GM19468 (cell line): ENCODE measurements around the gene PDK2.

Source experiments
- ATAC-seq: cut with Tn5 transposase; IDR thresholded peaks from one replicate; pipeline ENCODE4 v1.9.1; 2021; ENCODE audit warnings: mild to moderate bottlenecking, moderate library complexity, moderate number of reproducible peaks; ENCODE audit not compliant: unreplicated experiment; ENCODE audit errors: extremely low read depth

PDK2 gene

DNA sequence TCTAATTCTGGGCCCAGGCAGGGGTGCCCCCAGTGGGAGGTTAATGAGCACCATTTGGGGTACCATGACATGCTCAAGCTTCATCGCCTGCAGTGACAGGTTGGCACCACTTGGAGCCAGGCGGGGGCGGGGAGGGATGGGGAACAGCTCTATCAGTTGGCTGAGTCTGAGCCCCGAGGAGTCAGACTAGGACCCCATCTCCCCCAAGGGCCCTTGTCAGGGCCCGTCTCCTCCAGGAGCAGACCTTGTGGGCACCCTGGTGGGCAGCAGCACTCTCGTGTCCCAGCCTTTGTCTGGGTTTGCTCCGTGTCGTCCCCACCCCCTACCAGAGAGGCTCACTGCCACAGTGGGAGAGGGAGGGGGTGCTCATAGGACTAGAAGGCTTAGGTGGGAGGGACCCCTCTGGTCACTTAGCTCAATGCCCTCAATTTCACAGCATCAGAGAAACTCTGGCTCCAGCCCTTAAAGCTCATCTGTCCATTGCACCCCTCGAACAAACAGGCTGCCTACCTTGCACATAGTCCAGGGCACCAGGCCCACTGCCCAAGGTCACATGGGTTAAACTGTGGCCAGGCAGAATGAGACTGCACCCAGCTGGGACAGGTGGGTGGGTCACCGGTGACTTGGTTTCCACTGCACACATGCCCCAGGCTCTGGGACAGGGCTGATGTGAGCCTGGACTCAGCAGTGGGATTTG lies 51.2 kb downstream of the PDK2 start:
- no peak for ATAC-seq

DNA sequence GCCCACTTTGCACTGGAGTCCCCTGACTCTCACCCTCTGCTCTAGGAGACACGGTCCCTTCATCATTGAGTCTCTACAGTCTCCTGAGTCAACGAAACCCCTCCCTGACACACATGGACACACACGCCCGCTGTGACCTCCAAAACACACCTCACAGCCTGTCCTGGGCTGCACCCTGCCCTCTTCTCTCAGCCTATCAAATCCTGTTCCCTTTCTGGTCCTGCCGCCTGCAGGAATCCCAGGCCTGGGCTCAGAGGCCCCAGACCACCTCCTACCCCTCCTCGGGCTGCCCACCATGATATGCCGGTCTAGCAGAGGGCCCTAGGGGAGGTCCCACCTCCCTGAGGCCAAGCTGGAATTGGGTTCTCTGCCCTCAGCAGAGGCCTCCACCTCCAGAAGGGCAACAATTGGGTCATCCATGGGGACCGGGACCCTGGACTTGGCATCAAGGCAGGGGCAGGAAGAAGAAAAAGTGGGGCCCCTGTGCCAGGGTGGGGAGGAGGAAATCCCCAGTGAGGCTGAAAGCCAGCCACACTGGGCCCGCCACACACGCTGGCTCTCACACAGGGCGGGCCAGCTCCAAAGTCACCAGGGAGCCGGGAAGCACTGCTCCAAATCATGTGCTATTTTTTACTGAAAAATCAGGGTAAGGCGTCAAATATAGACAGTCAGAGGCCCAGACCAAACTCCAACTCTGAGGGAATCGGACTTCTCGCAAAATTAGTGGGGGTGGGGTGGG lies 51.9 kb downstream of the PDK2 start:
- ATAC-seq: no peak

DNA sequence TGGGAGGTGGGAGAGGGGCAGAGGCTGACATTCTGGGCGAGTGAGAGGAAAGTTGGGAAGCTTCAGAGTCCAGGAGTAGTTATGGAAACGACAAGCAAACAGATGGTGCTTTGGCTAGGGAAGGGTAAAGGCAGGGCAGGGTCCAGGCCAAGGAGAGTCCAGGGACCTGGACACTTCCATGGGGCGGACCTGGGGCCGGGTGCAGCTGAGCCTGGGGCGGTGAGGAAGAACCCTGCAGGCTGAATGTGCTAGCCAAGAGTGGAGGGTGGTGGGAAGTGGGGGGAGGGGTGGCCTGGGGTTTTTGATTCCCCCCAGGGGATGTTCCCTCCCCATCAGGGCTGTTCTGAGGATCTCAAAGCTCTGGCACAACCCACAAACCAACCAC lies 52.7 kb downstream of the PDK2 start:
- ATAC-seq: no peak

DNA sequence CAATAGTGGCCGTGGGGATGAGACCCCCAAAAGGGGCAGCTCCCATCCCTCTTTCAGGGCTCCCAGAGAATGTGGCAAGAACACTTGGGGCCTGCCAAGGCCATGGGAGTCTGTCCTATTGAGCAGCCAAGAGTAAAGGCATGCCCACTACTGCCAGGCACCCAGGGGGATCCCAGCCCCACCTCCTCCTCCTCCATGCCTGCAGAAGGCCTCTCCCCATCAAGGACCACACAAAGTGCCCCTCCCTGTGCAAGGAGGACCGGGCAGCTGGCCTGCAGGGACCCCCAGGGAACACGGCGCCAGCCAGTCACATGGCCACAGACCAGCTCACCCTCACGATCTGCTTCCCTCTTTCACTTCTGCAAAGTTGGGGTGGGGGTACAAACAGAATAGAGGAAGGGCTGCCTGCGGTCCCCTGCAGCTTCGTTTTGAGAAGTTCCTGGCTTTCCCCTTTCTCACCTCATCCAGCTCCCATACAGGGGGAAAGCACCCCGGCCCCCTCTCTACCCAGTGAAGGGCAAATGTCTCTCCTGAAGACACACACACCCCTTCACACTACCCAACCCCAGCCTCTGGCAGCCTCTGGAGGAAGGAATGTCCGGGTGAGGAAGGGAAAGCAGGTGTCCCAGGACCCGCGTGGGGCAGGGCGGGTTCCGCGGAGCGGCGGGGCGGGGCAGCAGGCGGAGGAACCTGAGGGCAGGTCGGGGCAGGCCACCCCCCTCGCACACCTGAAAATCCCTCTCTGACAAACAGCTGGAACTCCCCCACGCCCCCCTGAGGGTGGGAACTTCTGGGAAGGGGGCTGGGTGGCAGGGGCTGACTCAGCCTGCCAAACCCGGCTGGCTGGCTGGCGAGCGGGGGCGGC lies 53.3 kb downstream of the PDK2 start:
- ATAC-seq: no peak

DNA sequence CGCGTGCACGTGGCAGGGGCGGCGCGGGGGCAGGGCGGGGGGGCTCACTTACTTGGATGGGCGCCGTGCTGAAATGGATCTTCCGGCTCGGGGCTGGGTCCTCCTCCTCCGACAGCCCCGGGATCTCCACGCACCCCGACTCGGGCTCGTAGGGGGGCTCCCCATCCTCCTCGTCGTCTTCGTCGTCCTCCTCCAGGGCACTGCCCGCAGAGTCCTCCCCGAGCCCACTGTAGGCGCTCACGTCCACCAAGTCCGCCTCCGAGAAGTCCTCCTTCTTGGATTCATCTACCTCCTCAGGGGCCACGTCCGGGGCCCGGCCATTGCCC lies 53.9 kb downstream of the PDK2 start:
- no peak for ATAC-seq

DNA sequence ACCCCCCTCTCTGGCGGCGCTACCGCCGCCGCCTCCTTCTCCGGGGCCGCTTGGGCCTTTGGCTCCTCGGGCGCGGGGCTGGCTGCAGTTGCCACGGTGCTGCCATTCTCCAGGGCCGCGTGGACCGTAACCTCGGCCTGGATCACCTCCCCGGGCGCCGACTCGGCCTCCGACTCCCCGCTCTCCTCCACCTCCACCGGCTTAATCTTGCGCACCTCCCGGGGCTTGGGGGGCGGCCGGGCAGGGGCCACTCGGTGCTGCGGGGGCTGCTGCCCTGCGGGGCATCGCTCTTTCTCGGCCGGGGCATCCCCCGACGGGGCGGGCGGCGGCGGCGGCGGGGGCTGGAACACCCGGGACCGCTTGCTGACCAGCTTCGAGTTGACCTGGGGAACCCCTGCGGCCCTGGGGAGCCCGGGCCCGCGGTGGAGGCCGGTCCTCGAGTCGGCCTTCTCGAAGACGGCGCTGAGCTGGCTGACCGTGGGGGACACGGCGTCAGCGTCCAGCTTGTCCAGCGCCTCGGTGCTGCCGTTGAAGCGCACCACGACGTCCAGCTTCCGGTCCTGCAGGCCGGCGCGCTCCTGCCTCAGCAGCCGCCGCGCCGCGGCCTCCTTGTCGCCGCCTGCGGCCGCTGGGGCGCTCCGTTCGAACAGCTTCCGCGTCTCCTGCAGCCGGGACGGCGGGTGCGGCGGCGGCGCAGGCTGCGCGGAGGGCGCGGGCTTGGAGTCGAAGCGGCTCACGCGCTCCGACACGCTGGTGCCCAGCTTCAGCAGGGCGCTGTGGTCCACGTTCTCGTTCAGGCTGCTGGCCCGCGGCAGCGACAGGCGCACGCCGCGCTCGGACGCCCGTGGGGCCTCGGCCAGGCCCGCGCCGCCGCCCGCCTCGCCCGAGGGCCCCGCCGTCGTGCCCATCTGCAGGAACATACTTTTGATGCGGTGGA lies 54.5 kb downstream of the PDK2 start:
- ATAC-seq: no peak

DNA sequence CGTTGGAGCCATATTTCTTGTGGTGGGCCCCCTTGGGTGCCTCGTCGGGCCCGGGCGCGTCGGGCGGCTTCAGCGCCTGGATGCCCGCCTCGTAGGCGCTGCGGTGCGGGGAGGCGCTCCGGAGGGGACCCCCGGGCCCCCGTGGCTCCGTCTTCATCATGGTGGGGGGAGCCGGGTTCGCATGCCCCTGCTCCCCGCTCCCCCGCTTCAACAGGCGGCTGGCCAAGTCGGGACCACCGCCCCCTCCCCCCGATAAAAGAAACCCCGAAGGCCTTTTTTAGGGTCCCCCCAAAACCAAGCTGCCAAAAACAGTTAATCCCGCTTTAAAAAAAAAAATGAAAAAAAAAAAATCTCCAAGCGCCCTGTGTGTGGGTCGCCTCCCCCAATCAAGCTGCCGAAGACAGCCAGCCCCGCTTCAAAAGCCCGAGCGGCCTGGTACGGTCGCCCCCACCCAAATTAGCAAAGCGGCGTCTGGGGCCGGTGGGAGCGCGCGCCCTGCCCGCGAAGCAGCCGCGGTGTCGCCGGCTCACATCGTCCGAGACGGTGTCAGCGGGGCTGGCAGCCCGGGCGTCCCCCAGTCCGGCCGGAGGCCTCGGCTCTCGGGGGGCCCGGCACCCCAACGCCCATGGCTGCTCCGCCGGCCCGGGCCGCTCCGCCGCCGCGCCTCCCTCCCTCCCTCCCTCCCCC lies 55.3 kb downstream of the PDK2 start, which contains the start of gene PPP1R9B:
Gene PPP1R9B (minus strand): TSS at position 324 of the 687 bp plus-strand sequence. CDS start 164 bp downstream, at position 160.
- ATAC-seq: no peak

DNA sequence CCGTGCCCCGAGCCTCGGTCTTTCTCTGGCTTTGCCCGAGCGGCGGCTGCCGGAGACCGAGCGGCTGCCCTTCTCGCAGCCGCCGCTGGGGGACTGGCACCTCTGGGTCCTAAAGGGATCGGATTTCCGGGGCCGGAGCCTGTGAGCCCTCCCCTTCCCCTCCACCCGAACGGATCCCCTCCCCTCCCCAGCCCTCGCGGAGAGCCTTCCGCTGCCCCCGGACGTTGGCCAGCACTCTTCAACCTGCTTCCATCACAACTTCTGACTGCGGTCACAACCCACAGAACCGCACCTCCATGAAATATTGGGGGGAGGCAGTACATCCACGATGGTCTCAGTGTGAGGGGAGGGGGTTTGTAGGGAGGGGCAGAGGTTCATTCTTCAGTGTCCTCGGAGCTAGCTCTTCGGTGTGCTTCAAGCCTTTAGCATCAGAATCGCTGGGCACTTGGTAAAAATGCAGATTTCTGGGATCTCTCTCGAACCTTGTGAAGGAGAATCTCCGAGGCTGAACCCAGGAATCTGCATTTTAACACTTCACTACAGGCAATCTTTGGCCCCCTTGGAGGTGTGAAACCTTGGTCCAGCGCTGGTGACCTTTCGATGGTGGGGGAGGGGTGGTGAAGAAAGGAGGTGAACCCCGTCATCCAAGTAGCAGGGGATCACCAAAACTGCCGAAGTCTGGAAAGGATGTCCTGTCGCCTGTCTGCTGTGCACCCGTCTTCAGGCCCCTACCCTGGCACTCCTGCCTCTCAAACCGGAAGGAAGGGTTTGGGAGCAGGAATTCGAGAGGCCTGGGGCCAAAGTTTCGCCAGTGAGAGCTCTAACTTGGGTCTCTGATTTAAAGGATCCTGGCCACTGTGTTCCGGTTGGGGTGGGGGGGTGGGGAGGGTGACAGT lies 56.1 kb downstream of the PDK2 start:
- ATAC-seq: no peak

DNA sequence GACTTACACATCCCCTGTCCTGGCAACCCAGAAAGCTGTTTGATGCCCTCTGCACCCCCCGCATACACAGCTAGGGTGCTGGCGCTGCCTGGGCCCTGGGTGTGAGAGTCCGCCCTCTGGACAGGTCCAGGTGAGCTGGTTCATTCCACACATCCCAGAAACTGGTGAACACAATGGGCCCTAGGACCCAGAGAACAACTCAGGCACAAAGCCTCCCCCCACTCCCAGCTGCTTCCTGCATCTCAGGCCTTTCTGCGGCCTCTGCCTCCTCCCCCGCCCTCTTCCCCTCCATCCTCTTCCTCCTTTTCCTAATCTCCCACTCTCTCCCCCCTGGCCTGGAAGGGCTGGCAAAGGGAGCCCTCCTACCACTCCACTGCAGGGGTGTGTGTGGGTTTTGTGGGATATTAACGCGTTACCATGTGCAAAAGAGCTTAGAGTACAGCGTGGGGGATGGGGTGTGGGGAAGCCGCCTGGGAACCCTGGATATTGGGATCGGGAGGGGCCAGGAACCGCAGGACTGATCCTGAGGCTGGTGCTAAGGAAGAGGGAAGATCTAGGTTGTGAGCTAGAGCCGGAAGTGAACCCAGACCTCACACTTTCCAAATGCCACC lies 56.9 kb downstream of the PDK2 start:
- ATAC-seq: no peak

DNA sequence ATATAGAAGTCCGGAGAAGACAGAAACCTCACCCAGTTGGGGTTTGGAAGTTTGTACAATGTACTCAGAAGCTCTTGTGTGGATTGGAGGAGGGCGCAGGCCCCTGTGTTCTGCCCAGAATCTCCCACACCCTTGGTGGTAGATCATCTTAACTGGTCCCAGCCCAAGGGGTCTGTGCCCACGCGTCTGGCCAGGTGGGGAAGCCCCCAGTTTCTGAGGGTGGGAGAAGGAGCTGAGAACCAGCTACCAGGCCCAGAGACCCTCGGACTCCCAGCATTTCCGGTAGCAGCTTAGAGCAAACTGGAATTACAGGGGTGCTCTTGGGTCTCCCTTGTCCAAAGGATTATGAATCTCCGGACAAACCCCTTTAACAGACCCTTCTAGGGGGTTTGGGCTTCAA lies 57.6 kb downstream of the PDK2 start:
- ATAC-seq: no peak

DNA sequence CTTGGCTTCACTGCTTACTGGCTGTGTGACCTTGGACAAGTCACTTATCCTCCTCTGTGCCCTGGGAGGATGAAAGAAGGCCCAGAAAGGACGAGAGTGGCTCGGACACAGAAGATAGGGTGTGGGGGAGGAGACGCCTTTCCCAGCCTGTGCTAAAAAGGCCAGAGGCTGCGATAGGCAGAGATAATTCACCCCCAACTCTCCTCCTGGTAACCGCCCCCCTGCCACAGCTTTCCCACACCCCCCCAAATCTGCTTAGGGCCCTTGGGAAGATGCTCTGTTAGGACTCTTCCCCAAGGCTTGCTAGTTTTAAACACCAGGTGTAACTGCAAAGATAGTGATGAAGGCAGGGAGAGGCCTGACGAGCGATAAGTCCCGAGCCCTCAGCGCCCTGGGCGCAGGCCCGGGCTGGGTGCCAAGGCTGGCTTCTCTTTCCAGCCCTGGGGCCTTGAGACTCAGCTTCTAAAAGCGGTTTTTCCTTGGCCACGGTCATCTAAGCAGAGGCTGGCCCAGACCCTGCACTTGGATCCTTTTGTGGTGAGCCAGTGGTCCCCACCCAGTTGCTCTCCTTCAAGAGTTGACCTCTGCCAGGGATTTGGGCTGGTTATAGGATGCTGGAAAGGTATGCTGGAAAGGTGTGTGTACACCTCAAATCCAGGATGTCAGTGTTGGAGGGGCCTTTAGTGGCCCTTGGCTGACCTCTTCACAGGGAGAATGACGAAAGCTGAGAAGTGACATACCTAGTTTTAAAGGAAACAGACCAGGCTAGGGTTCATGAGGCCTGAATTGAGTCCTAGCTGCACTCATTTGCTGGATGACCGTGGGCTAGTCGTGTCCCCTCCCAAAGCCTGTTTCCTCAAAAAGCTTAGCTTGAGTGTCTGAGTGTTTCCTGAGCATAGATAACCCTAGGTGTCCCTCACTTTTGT lies 58.8 kb downstream of the PDK2 start:
- no peak for ATAC-seq

DNA sequence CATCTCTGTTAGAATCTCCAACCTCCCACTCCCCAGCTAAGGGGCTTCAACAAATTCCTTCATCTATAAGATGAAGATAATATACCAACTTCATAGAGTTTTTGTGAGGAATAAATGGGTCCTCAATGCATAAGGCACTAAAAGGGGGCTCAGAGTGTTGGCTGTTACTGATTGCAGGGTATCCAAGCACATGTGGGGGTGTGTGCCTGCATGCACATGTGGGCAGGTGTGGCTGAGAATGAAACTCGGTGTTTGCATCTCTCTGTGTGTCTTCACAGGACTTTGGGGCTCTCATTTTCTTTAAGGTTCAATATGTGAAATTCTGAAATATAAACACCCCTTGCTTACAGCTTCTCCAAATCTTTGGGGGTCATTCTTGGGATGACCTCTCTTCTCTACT lies 59.5 kb downstream of the PDK2 start:
- ATAC-seq: no peak

DNA sequence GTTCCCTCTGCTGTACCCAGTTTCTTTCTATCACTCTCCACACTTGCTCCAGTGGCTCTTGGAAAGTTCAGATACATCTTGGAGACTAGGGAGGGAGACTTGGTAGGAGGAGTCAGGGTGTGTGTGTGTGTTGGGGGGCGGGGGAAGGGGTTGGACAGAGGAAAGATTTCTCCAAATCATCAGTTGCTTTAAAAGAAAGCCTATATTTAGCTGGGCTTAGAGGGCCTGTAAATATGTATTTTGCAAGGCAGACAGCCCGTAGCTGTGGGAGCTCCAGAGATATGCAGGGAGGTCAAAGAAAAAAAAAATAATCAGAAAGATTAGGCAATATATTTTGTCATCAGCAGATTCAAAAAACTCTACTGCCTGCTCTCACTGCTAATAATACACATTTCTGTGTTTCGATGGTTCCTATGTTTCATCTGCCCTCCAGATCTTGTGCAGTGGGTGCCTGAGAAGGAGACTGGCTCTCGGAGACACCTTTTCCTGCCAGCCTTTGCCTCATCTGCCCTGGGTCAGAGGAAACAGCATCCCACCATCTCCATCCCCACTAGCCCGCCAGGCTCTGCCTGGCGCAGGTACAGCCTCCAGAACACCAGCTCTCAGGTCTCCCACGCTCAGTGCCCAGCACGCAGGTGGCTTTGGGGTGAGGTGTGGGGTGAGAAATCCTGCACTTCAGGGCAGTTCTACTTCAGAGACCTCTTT lies 60.1 kb downstream of the PDK2 start:
- ATAC-seq: no peak

DNA sequence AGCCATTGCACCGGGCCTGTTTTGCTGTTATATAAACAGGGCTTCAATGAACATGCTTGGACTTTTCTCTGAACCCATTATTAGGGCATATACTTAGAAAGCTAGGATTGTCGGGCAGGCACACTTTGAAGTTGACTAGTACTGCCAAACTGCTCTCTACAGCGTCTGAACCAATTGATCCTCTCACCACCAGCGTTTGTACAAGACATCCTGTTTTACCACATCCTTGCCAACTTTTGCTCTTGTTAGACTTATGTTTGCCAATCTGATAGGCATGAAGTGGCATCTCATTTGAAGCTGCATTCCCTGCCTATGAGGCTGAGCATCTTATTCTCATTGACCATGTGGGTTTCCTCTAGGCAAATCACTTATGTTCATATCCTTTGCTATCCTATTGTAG lies 62.7 kb downstream of the PDK2 start:
- ATAC-seq: no peak

DNA sequence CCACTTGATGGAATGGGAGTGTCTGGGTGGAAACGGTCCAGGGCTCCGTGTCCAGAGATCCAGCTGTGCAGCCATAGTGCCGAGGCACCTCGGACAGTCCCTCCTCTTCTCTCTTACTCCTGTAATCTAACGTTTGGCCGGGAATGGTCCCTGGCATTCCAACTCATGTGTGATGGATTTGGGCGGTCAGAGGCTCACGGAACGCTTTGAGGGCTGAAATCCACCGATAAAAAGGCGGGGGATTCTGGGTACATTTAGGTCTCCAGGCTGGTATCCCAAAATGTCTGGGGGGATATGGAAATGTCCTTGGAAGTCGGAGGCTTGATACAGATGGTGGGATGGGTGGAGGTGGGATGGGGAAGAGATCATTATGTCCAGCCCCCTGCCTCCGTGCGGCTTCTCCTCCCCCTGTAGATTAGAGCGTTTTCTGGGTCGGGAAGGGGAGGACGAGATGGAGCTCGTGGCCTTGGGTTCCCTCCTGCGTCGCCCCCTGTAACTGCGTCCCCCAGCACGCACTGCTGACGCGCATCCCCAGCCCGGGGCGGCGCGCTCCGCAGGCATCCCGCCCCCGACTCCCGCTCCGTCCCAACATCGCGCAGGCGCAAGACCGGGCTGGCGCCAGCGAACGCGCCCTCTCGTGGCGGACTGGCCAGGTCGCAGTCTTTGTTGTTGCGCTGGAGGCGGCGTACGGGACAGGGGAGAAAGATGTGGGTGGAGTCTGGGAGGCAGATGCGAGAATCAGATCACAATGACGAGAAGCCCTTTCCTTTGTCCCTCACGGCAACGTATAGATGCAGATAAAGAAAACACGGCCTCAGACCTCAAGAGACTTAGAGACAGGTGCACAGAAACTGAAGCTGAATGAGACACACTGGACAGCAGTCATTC lies 66.1 kb downstream of the PDK2 start:
- ATAC-seq: peak; percentile 44
